IPS-15b (cell line): Measurements from ENCODE around the gene LITAF.

ENCODE experiments used
- H3K27me3 ChIP-seq: one replicate; pipeline ENCODE4 v1.6.1; 2013; ENCODE audit warnings: low read length; ENCODE audit not compliant: control insufficient read depth, insufficient read depth
- H3K36me3 ChIP-seq: one replicate; pipeline ENCODE4 v1.6.1; 2013; ENCODE audit warnings: low read length; ENCODE audit not compliant: control insufficient read depth, insufficient read depth
- H3K4me1 ChIP-seq: one replicate; pipeline ENCODE4 v1.6.1; 2013; ENCODE audit warnings: mild to moderate bottlenecking, low read length; ENCODE audit not compliant: control insufficient read depth, insufficient read depth
- H3K4me3 ChIP-seq: one replicate; pipeline ENCODE4 v1.5.1; 2013; ENCODE audit warnings: low read depth, low read length
- H3K9ac ChIP-seq: one replicate; pipeline ENCODE4 v1.6.1; 2013; ENCODE audit warnings: low read depth, mild to moderate bottlenecking, low read length
- H3K9me3 ChIP-seq: one replicate; pipeline ENCODE4 v1.6.1; 2013; ENCODE audit warnings: mild to moderate bottlenecking, low read length; ENCODE audit not compliant: control insufficient read depth, insufficient read depth

Gene LITAF

GRCh38 chr16:11502239-11502638 lies 84.5 kb downstream of the LITAF start:
- no peaks in the 10 kb centered on the region for H3K27me3 ChIP-seq
- H3K9ac ChIP-seq: no peak overlapping the region
- no peaks in the 10 kb centered on the region for H3K9me3 ChIP-seq
- no peaks in the 10 kb centered on the region for H3K36me3 ChIP-seq
- H3K4me1 ChIP-seq: peaks cover 30% of the 10 kb centered on the region
- peak overlapping the region; percentile 26 for H3K4me3 ChIP-seq

GRCh38 chr16:11501632-11502031 lies 85.1 kb downstream of the LITAF start:
- peaks cover 34% of the 10 kb centered on the region for H3K4me1 ChIP-seq
- peak overlapping the region; percentile 22 for H3K4me3 ChIP-seq
- no peaks in the 10 kb centered on the region for H3K9me3 ChIP-seq
- no peaks in the 10 kb centered on the region for H3K36me3 ChIP-seq
- no peak overlapping the region for H3K9ac ChIP-seq
- H3K27me3 ChIP-seq: no peaks in the 10 kb centered on the region

DNA sequence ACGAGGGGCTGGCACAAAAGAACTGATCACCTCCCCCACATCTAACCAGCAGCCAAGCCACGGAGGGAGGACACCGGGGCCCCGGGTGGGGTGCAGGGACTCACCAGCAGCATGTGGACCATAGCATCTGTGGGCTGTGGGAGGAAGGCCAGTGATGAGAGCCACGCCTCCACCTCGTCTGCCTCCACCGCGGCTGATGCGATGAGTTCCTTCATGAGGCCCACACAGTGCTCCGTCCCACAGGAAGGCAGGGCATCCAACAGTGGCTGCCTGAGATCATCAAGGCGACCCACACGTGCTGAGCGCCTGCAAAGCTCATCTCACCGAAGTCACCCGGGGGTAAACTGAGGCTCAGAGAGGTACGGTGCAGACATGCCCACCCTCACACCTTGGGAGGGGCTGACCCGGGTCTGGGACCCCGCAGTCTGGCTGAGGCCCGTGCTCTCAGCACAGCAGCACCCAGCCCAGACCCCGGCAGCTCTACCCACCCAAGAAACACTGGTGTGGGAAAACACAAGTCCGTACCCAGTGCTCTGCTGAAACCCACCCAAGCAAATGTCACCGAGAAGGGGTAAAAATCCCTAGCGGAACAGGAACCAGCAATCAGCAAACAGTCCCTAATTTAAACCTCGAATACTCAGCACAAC lies 85.9 kb downstream of the LITAF start:
- no peaks in the 10 kb centered on the region for H3K27me3 ChIP-seq
- H3K9ac ChIP-seq: no peak overlapping the region
- no peaks in the 10 kb centered on the region for H3K9me3 ChIP-seq
- H3K4me3 ChIP-seq: peak overlapping the region; percentile 22
- H3K36me3 ChIP-seq: no peaks in the 10 kb centered on the region
- peaks cover 34% of the 10 kb centered on the region for H3K4me1 ChIP-seq

DNA sequence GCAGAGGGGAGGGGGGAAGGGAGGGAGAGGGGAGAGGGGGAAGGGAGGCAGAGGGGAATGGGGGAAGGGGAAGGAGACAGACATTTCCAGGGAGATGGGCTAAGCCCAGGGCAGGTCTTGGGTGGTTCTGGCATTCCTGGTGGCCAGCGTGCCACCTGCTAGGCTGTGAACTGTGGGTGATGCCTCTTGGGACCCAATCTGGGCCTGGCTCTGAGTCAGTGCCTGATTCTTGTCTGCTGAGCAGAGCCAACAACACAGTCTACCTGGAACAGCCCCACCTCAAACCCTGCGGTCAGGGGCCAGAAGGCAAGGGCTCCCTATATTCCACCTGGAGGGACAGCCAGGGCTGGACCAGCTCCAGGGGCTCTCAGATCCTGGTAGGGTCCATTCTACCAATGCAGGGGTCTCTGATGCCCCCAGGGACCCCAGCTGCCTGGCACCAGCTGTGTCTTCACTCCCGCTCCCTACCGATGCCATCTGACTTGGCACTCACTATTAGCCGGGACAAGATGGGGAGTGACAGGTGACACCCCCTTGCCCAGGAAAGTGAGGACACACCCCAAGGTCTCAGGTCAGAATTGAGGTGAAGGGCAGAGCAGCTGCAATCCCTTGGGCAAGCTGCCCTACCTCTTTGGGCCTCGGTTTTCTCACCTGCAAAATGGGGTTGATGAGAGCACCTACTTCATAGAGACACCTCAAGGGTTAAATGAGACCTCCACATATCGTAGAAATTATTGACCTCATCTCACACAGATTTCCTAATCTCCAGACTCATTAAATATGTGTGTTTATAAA lies 87.2 kb downstream of the LITAF start:
- Histone ChIP-seq H3K36me3 (no peaks in the 10 kb centered on the region), H3K4me3 (no peak overlapping the region), H3K9me3 (no peaks in the 10 kb centered on the region), H3K27me3 (no peaks in the 10 kb centered on the region), H3K9ac (no peak overlapping the region), H3K4me1 (peaks cover 36% of the 10 kb centered on the region)

GRCh38 chr16:11498683-11499082 lies 88.0 kb downstream of the LITAF start:
- Histone ChIP-seq H3K4me1 (peaks cover 36% of the 10 kb centered on the region), H3K4me3 (no peak overlapping the region)

GRCh38 chr16:11497851-11498289 lies 88.8 kb downstream of the LITAF start:
- Histone ChIP-seq H3K36me3 (no peaks in the 10 kb centered on the region), H3K4me1 (peaks cover 36% of the 10 kb centered on the region), H3K4me3 (no peak overlapping the region), H3K9ac (no peak overlapping the region), H3K27me3 (no peaks in the 10 kb centered on the region), H3K9me3 (no peaks in the 10 kb centered on the region)

More at GRCh38 chr16:11498683-11499082, 88.0 kb downstream of the LITAF start:
- no peak overlapping the region for H3K9ac ChIP-seq
- no peaks in the 10 kb centered on the region for H3K9me3 ChIP-seq
- no peaks in the 10 kb centered on the region for H3K27me3 ChIP-seq
- H3K36me3 ChIP-seq: no peaks in the 10 kb centered on the region
